NT2/D1 (cell line): ENCODE data around the gene ASCL4.

Source experiments
- SUZ12 ChIP-seq: IDR thresholded peaks from 2 replicates; pipeline ENCODE4 v1.6.1; 2011; ENCODE audit not compliant: insufficient read length, insufficient read depth; ENCODE audit errors: extremely low read depth
- YY1 ChIP-seq: IDR thresholded peaks from 2 replicates; pipeline ENCODE4 v1.6.1; 2011; ENCODE audit not compliant: insufficient read length, insufficient read depth
- ZNF274 ChIP-seq: IDR thresholded peaks from 2 replicates; pipeline ENCODE4 v1.6.1; 2011; ENCODE audit warnings: mild to moderate bottlenecking, low read depth, low read length

- TF ChIP-seq SUZ12 (no peak), ZNF274 (no peak), YY1 (no peak)
These were observed 38.7 kb upstream of the ASCL4 start for GRCh38 chr12:107735763-107736162.
